PC-3 (cell line): ENCODE measurements around the gene HDHD5.

Experiments used
- EZH2 ChIP-seq: fragments of 300-600 bp; sonication (generic); IDR thresholded peaks from one replicate; pipeline ENCODE4 v1.6.1; 2017; ENCODE audit warnings: antibody characterized with exemption, mild to moderate bottlenecking, low read length; ENCODE audit not compliant: unreplicated experiment
- EZH2phosphoT487 ChIP-seq: fragments of 300-600 bp; sonication (generic); IDR thresholded peaks from 2 replicates; pipeline ENCODE4 v1.6.1; 2018; ENCODE audit warnings: mild to moderate bottlenecking, antibody characterized with exemption, low read length, borderline replicate concordance
- TF ChIP-seq, protein P1 (sequence below): fragments of 300-600 bp; sonication (generic); conservative IDR thresholded peaks from 2 replicates; pipeline ENCODE4 v1.5.1; 2017; ENCODE audit warnings: antibody characterized with exemption, low read depth, mild to moderate bottlenecking, low read length

GRCh38 chr22:17100621-17101020 lies 58.5 kb downstream of the HDHD5 start:
- TF ChIP-seq EZH2 (no peak), EZH2phosphoT487 (no peak)
- TF ChIP-seq, protein P1, sequence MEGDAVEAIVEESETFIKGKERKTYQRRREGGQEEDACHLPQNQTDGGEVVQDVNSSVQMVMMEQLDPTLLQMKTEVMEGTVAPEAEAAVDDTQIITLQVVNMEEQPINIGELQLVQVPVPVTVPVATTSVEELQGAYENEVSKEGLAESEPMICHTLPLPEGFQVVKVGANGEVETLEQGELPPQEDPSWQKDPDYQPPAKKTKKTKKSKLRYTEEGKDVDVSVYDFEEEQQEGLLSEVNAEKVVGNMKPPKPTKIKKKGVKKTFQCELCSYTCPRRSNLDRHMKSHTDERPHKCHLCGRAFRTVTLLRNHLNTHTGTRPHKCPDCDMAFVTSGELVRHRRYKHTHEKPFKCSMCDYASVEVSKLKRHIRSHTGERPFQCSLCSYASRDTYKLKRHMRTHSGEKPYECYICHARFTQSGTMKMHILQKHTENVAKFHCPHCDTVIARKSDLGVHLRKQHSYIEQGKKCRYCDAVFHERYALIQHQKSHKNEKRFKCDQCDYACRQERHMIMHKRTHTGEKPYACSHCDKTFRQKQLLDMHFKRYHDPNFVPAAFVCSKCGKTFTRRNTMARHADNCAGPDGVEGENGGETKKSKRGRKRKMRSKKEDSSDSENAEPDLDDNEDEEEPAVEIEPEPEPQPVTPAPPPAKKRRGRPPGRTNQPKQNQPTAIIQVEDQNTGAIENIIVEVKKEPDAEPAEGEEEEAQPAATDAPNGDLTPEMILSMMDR, result no peak
